ENCODE data around the gene CSHL1.

DNA sequence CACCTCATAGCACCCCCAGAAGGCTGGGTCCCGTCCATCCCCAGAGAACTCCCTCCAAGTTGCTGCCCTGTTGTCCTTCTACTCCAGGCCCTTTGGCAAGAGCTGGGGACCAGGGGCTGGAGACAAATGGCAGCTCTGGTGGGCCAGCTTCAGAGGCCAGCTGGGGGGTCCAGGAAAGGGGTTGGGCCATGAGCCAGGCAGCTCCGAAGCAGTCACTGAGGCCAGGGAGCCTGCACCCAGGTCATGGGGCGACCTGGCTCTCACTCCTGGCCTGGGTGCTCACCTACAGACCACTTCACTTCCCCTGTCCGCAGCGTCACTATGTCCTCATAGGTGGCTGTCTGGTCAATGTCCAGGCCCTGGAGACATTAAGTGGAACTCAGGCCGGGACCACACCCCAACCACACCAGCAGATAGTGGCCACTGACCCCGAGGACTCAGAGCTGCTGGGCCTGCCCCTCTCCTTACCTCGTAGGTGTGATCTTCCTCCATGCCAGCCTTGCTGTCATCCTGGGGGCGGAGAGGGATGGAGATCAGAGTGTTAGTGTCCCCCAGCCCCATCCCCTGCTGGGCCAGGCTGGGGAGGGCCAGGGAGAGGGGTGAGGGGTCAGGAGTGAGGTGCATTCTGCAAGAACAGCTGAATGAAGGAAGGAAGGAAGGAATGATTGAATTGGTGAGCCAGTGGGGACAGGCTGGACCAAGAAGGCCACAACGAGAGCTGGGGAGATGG, 18.1 kb upstream of the CSHL1 start:
- TF ChIP-seq KLF6 (CRISPR knock-in tag; IDR thresholded peaks at IDR 0.05; ENCODE audit: borderline replicate concordance) = no peak
- TF ChIP-seq ATF7 (IDR thresholded peaks at IDR 0.05) = no peak

Measured in K562 (cell line).